ENCODE measurements around the gene XYLT1. TPM values are rescaled to one million over a fixed set of nuclear protein-coding genes. Genes with fewer than 3 reads are reported as not detected.

The XYLT1 gene, protein sequence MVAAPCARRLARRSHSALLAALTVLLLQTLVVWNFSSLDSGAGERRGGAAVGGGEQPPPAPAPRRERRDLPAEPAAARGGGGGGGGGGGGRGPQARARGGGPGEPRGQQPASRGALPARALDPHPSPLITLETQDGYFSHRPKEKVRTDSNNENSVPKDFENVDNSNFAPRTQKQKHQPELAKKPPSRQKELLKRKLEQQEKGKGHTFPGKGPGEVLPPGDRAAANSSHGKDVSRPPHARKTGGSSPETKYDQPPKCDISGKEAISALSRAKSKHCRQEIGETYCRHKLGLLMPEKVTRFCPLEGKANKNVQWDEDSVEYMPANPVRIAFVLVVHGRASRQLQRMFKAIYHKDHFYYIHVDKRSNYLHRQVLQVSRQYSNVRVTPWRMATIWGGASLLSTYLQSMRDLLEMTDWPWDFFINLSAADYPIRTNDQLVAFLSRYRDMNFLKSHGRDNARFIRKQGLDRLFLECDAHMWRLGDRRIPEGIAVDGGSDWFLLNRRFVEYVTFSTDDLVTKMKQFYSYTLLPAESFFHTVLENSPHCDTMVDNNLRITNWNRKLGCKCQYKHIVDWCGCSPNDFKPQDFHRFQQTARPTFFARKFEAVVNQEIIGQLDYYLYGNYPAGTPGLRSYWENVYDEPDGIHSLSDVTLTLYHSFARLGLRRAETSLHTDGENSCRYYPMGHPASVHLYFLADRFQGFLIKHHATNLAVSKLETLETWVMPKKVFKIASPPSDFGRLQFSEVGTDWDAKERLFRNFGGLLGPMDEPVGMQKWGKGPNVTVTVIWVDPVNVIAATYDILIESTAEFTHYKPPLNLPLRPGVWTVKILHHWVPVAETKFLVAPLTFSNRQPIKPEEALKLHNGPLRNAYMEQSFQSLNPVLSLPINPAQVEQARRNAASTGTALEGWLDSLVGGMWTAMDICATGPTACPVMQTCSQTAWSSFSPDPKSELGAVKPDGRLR
- 9.9 TPM for polyA plus RNA-seq
- long read RNA-seq, donor 1 = 0 reads
- long read RNA-seq, donor 2, full-length matches to known transcripts = 2 of 2 reads
- long read RNA-seq, donor 2, partial matches to known transcripts = 0 of 2 reads
- long read RNA-seq, donor 2, other reads (novel, unspliced or antisense) = 0 of 2 reads
- long read RNA-seq, donor 3 = 0 reads
- long read RNA-seq, donor 4 = 0 reads
- long read RNA-seq, donor 5, full-length matches to known transcripts = 1 of 1 reads
- long read RNA-seq, donor 5, partial matches to known transcripts = 0 of 1 reads
- long read RNA-seq, donor 5, other reads (novel, unspliced or antisense) = 0 of 1 reads
- long read RNA-seq, donor 6 = 0 reads
- long read RNA-seq, donor 7, full-length matches to known transcripts = 1 of 1 reads
- long read RNA-seq, donor 7, partial matches to known transcripts = 0 of 1 reads
- long read RNA-seq, donor 7, other reads (novel, unspliced or antisense) = 0 of 1 reads
- long read RNA-seq, donor 8 = 0 reads
- long read RNA-seq, donor 9 = 0 reads
- long read RNA-seq, donor 10 = 0 reads
- long read RNA-seq, donor 11, full-length matches to known transcripts = 1 of 1 reads
- long read RNA-seq, donor 11, partial matches to known transcripts = 0 of 1 reads
- long read RNA-seq, donor 11, other reads (novel, unspliced or antisense) = 0 of 1 reads

DNA sequence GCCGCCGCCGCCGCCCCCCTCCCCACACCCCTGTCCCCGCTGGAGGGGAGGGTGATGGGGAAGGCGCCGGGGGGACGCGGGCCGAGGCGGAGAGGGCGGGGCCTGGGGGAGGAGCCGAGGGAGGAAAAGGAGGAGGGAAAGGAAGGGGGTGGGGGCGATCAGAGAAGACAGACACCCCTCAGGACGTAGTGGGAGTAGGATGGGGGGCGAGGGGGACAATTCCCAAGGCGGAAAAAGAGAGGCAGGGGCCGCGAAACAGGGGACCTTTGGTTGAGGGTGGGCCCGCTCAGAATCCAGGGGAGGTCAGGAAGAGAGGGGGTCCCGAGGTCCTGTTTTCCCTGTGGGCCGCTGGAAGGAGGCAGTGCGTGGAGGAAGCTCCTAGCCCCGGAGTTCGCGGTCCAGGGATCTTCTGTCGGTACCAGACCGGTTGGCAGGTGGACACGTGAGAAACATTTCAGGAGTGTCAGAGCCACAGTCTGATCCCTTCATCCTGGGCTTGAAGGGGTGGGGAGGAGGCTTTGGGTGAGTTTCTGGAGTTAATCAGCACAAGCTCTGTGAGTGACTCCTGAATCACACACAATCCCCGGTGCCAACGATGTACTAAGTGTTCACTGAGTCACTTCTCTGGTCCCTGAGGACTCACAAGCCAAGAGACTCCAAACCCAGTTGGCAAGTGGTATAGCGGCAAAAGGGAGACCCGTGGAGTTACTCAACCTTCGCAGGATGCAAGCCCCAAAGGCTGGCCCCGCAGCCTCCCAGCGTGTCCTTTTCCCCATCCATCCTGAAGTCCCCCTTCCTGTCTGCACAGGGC, at the start of gene XYLT1:
TSS of gene XYLT1 (minus strand) at position 53 of the 811 bp plus-strand sequence. CDS start 164 bp downstream, outside the sequence.
- no CpG with 5 or more reads among the region's 36 CpGs for WGBS (ENCODE audit: insufficient coverage, low lambda C conversion rate)
- H3K4me1 ChIP-seq (ENCODE audit: control insufficient read depth, insufficient read depth, low read length) = peaks cover 27% of the 10 kb centered on the region
- H3K36me3 ChIP-seq (ENCODE audit: control insufficient read depth, insufficient read depth, low read length) = no peaks in the 10 kb centered on the region
- no peaks in the 10 kb centered on the region for H3K9me3 ChIP-seq (ENCODE audit: control insufficient read depth, low read depth, low read length)
- peak within 1 kb of the TSS; percentile 79 for H3K4me3 ChIP-seq (ENCODE audit: low read length)
- H3K27me3 ChIP-seq (ENCODE audit: control insufficient read depth, insufficient read depth, low read length) = no peaks in the 10 kb centered on the region
- DNase-seq = peak in 1 of 2 donors; percentile 70
- H3K27ac ChIP-seq (ENCODE audit: low read length) = peak within 1 kb of the TSS; percentile 71

DNA sequence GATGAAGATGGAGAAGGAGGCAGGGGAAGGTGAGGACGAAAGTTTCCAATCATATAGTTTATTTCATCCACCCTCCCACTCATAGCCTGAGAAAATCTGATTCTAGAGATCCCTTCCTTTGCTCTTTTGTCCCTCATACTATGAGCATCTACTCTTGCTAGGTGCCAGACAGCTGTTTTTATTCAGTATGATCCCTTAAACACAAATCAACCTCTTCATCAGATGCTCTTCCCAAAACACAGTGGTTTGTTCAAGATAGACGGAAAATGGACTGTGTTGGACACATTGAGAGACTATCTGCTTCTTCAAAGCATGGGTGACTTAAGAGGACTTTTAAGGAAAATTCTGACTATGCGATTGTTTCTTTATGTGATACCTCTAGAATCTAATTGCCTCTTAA, 49.4 kb upstream of the XYLT1 start:
- Histone ChIP-seq H3K4me1 (ENCODE audit: control insufficient read depth, insufficient read depth, low read length) (no peaks in the 10 kb centered on the region), H3K36me3 (ENCODE audit: control insufficient read depth, insufficient read depth, low read length) (no peaks in the 10 kb centered on the region), H3K27me3 (ENCODE audit: control insufficient read depth, insufficient read depth, low read length) (no peaks in the 10 kb centered on the region), H3K9me3 (ENCODE audit: control insufficient read depth, low read depth, low read length) (no peaks in the 10 kb centered on the region), H3K4me3 (ENCODE audit: low read length) (no peak overlapping the region), H3K27ac (ENCODE audit: low read length) (no peak overlapping the region)
- no CpG with 5 or more reads among the region's 3 CpGs for WGBS (ENCODE audit: insufficient coverage, low lambda C conversion rate)
- no peak for DNase-seq

DNA sequence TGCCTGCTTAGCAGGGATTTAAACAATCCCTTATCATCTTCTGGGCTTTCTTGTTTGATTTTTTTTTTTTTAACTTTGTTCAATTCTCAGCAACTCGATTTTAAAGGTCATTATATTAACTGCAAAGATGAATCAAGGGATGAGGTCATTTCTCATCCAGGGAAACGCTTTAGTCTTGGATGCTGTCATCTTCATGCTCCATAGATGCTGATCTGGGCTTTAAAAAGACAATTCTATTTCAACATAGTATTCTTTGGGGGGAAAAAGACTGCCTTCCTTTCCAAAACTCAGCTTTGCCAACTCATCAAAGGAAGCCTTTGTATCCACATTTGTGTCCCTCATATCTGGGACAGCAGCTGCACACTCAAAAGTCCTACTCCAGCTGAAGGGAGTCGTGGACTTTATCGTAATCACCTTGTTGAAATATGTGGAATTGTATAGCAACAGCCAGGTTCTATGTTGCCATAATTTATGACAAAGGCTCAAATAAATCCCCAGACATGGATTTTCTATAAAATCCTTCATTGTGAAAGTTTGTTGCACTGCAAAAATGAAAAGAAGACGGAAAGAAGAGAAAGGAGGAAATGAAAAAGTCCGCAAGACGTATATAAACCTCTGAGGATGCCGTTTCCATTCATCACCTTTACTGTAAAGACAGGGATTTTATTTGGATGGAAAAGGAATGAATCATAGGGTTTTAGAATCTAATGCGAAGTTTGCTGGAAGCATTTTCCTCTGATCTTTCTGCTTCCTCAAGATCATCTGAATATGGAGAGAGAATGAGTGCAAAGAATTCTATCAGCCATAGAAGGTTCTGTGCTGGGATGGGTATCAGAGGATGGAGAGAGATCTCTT, 48.6 kb upstream of the XYLT1 start:
- no peak for DNase-seq
- H3K4me3 ChIP-seq (ENCODE audit: low read length) = no peak overlapping the region
- H3K4me1 ChIP-seq (ENCODE audit: control insufficient read depth, insufficient read depth, low read length) = no peaks in the 10 kb centered on the region
- H3K27ac ChIP-seq (ENCODE audit: low read length) = no peak overlapping the region
- WGBS (ENCODE audit: insufficient coverage, low lambda C conversion rate) = 85% methylated on average over 5 of the region's 9 CpGs
- H3K9me3 ChIP-seq (ENCODE audit: control insufficient read depth, low read depth, low read length) = no peaks in the 10 kb centered on the region
- no peaks in the 10 kb centered on the region for H3K27me3 ChIP-seq (ENCODE audit: control insufficient read depth, insufficient read depth, low read length)
- H3K36me3 ChIP-seq (ENCODE audit: control insufficient read depth, insufficient read depth, low read length) = no peaks in the 10 kb centered on the region

DNA sequence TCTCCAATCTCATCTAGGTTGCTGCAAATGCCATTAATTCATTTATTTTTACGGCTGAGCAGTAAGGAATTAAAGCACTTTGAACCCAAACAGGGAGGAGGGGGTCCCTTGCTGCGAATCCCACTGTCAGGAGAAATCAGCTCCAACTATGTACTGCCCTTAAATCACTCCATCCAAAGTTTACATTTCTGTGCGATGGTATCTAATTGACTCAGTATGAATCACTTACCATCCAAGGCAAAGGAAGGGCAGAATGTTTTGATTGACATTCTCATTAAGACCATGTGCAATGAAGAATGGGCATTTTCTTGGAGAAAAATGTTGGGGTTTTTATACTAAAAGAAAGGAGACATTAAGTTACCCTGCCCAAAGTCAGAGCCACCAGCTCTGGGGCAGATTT, 47.7 kb upstream of the XYLT1 start:
- no peaks in the 10 kb centered on the region for H3K9me3 ChIP-seq (ENCODE audit: control insufficient read depth, low read depth, low read length)
- 40% methylated on average over 1 of the region's 3 CpGs for WGBS (ENCODE audit: insufficient coverage, low lambda C conversion rate)
- no peaks in the 10 kb centered on the region for H3K27me3 ChIP-seq (ENCODE audit: control insufficient read depth, insufficient read depth, low read length)
- H3K27ac ChIP-seq (ENCODE audit: low read length) = no peak overlapping the region
- no peaks in the 10 kb centered on the region for H3K4me1 ChIP-seq (ENCODE audit: control insufficient read depth, insufficient read depth, low read length)
- no peak overlapping the region for H3K4me3 ChIP-seq (ENCODE audit: low read length)
- no peak for DNase-seq
- H3K36me3 ChIP-seq (ENCODE audit: control insufficient read depth, insufficient read depth, low read length) = no peaks in the 10 kb centered on the region

DNA sequence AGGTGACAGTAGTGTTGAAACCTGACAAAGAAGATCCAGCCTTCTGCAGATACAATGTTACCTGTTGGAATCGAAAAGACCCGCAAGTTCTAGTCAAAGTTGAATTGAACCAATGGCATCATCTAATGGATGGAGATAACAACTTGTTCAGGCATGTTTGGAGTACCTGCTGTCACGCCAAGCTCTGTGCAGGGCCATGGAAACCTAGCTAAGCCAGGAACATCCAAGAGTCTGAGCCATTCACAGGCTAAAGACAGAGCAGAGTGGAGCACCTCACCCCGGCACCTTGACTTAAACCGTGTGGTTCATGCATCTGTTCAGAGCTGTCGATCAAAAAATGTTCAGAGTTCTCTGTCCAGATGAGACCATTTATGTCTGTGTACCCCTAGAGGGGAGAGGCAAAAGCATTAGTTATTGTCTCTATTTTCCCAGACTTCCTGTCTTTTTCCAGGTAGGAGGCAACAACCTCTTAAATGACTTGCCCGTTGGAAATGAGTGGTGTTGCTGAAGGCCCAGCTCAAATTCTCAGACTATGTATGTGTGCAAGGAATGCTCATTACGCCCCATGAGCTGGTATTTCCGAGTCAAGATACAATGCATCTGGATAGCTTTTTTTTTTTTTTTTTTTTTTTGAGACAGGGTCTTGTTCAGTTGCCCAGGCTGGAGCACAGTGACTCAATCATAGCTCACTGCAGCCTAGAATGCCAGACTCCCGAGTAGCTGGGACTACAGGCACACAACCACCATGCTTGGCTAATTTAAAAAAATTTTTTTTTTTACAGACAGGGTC, 44.9 kb upstream of the XYLT1 start:
- Histone ChIP-seq H3K4me3 (ENCODE audit: low read length) (no peak overlapping the region), H3K4me1 (ENCODE audit: control insufficient read depth, insufficient read depth, low read length) (peaks cover 4% of the 10 kb centered on the region), H3K9me3 (ENCODE audit: control insufficient read depth, low read depth, low read length) (no peaks in the 10 kb centered on the region), H3K27ac (ENCODE audit: low read length) (no peak overlapping the region), H3K27me3 (ENCODE audit: control insufficient read depth, insufficient read depth, low read length) (no peaks in the 10 kb centered on the region), H3K36me3 (ENCODE audit: control insufficient read depth, insufficient read depth, low read length) (no peaks in the 10 kb centered on the region)
- no peak for DNase-seq
- WGBS (ENCODE audit: insufficient coverage, low lambda C conversion rate) = no CpG with 5 or more reads among the region's 10 CpGs

DNA sequence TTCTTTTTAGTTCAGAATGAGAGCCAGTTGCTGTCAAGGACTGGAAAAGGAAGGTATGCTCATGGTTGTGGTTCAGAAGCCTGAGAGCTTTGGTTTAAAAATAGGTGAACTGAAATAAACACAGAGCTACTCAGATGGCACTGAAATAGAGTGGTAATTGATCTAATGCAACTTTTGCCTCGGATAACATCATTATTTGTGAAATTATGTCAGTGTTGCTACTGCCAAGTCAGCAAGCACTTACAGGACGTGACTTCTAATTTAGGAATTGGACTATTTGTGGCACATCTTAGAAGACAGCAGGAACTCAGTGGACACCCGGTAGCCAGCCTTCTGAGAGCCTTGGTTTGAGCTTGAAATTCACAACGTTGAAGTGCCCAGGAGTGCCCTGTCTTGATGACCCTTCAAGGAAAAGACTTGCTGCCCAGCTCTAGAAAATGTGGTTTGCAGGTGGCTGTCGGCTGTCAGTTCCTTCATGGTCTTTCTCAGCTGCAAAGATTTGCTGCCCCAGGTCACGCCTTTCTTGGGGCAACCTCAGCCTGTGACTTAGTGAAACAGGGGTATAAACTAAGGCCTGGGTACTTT, 42.0 kb upstream of the XYLT1 start:
- Histone ChIP-seq H3K27ac (ENCODE audit: low read length) (no peak overlapping the region), H3K27me3 (ENCODE audit: control insufficient read depth, insufficient read depth, low read length) (no peaks in the 10 kb centered on the region), H3K9me3 (ENCODE audit: control insufficient read depth, low read depth, low read length) (no peaks in the 10 kb centered on the region), H3K4me1 (ENCODE audit: control insufficient read depth, insufficient read depth, low read length) (peaks cover 4% of the 10 kb centered on the region), H3K4me3 (ENCODE audit: low read length) (no peak overlapping the region), H3K36me3 (ENCODE audit: control insufficient read depth, insufficient read depth, low read length) (no peaks in the 10 kb centered on the region)
- WGBS (ENCODE audit: insufficient coverage, low lambda C conversion rate) = no CpG with 5 or more reads among the region's 6 CpGs
- DNase-seq = peak in 1 of 2 donors; percentile 28

DNA sequence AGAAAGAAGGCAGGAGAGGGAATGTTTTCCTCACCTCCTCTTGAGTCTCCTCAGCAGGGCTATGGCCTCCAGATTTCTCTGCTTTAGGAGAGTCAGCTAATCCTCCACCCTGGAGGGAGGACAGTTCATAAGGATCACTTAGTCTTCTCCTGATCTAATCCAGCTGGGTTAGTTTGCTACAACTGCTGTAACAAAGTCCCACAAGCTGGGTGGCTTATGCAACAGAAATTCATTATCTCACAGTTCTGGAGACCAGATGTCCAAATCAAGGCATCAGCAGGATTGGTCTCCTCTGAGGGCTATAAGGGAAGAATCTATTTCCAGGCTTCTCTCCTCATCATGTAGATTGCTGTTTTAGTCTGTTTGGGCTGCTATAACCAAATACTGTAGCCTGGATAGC, 40.6 kb upstream of the XYLT1 start:
- H3K4me3 ChIP-seq (ENCODE audit: low read length) = no peak overlapping the region
- H3K27ac ChIP-seq (ENCODE audit: low read length) = no peak overlapping the region
- H3K4me1 ChIP-seq (ENCODE audit: control insufficient read depth, insufficient read depth, low read length) = peaks cover 4% of the 10 kb centered on the region
- no peaks in the 10 kb centered on the region for H3K9me3 ChIP-seq (ENCODE audit: control insufficient read depth, low read depth, low read length)
- H3K27me3 ChIP-seq (ENCODE audit: control insufficient read depth, insufficient read depth, low read length) = no peaks in the 10 kb centered on the region
- DNase-seq = peak; percentile 9 to 21
- H3K36me3 ChIP-seq (ENCODE audit: control insufficient read depth, insufficient read depth, low read length) = no peaks in the 10 kb centered on the region

DNA sequence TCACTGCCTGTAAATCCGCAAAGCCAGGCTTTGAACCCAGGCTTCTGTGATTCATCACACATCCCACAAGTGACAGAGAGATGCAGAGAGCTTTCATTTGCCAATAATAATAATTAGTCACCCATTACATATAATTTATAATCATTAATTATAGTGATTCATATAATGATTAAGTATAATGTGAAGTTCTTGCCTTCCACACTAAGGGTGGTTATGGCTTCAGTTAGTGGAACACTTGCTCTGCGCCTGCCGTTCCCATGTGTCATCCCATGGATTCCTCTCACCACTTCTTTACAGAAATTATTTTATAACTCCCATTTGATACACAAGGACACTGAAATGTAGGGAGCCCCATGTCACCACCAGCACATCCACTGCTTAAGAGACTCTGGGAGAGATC, 39.8 kb upstream of the XYLT1 start:
- no CpG with 5 or more reads among the region's 3 CpGs for WGBS (ENCODE audit: insufficient coverage, low lambda C conversion rate)
- no peaks in the 10 kb centered on the region for H3K27me3 ChIP-seq (ENCODE audit: control insufficient read depth, insufficient read depth, low read length)
- no peak for DNase-seq
- H3K4me1 ChIP-seq (ENCODE audit: control insufficient read depth, insufficient read depth, low read length) = peaks cover 4% of the 10 kb centered on the region
- no peak overlapping the region for H3K27ac ChIP-seq (ENCODE audit: low read length)
- H3K4me3 ChIP-seq (ENCODE audit: low read length) = no peak overlapping the region
- H3K9me3 ChIP-seq (ENCODE audit: control insufficient read depth, low read depth, low read length) = no peaks in the 10 kb centered on the region
- no peaks in the 10 kb centered on the region for H3K36me3 ChIP-seq (ENCODE audit: control insufficient read depth, insufficient read depth, low read length)
